Endothelial cell of umbilical vein (primary cell): ENCODE measurements around the gene ZNRF3. TPM values are rescaled to one million over a fixed set of nuclear protein-coding genes. Genes with fewer than 3 reads are reported as not detected.

Source experiments
- BruUV-seq: library from RNA; stranded (reverse); fragments of 400-500 nt; replicated peaks from 2 replicates; lab custom pipeline; 2021; lab: Mats Ljungman, UMichigan
- CTCF ChIA-PET: fragments of 300-600, 350-600 bp; sonication (Branson Sonifier 250); formaldehyde crosslinking; loops from one replicate; lab custom pipeline; 2021; ENCODE audit warnings: antibody characterized with exemption, inconsistent platforms; lab: Charles Lee
- POLR2A ChIA-PET: fragments of 300-600, 350-600 bp; sonication (Branson Sonifier 250); formaldehyde crosslinking; loops from one replicate; lab custom pipeline; 2021; ENCODE audit warnings: antibody characterized with exemption, inconsistent platforms; lab: Charles Lee
- DNase-seq: peaks from one replicate; pipeline ENCODE4 v3.0.0-alpha.2; 2011; ENCODE audit warnings: low read depth, low spot score
- FAIRE-seq: peaks from 2 replicates; lab custom pipeline; 2011; peaks lifted over from hg19 to GRCh38; lab: Jason Lieb, UNC
- H2AFZ ChIP-seq: 2 replicates; pipeline ENCODE4 v1.6.0; 2012; ENCODE audit warnings: low read depth, low read length, control low read depth, inconsistent platforms
- H3K27ac ChIP-seq: 2 replicates; pipeline ENCODE4 v1.5.1; 2011; ENCODE audit warnings: low read depth, mild to moderate bottlenecking, control low read depth, low read length, moderate library complexity; ENCODE audit not compliant: insufficient read depth
- H3K27me3 ChIP-seq, 2 experiments: 2 replicates each; pipeline versions ENCODE4 v1.6.0 to v1.6.1; 2011; ENCODE audit warnings: low read length in 2 of 2, mixed read lengths in 1 of 2; ENCODE audit not compliant: control insufficient read depth in 2 of 2, insufficient read depth in 2 of 2
- H3K36me3 ChIP-seq, 2 experiments: 2 replicates in 1 of 2; 3 replicates in 1 of 2; pipeline ENCODE4 v1.5.1; 2011; ENCODE audit warnings: low read length in 2 of 2, mild to moderate bottlenecking in 1 of 2, moderate library complexity in 1 of 2; ENCODE audit not compliant: control insufficient read depth in 2 of 2, insufficient read depth in 2 of 2; ENCODE audit errors: extremely low read depth in 1 of 2
- H3K4me1 ChIP-seq: 3 replicates; pipeline ENCODE4 v1.5.1; 2011; ENCODE audit warnings: mild to moderate bottlenecking, low read length; ENCODE audit not compliant: control insufficient read depth, insufficient read depth; ENCODE audit errors: extremely low read depth
- H3K4me2 ChIP-seq: 2 replicates; pipeline ENCODE4 v1.6.1; 2011; ENCODE audit warnings: low read length, control low read depth, mixed read lengths; ENCODE audit not compliant: insufficient read depth
- H3K4me3 ChIP-seq, 3 experiments: fragments of 200-600 bp in 1 of 3; sonication (generic), shearing (Covaris generic) in 1 of 3; replicated peaks in 1 of 3; 2 replicates each; pipeline ENCODE4 v1.5.1; 2011 to 2016; ENCODE audit warnings: control low read depth in 3 of 3, low read length in 3 of 3, mild to moderate bottlenecking in 2 of 3, inconsistent platforms in 1 of 3, low read depth in 1 of 3, moderate library complexity in 1 of 3; ENCODE audit not compliant: insufficient read depth in 1 of 3
- H3K79me2 ChIP-seq: 2 replicates; pipeline ENCODE4 v1.6.0; 2012; ENCODE audit warnings: low read length, inconsistent platforms; ENCODE audit not compliant: control insufficient read depth, insufficient read depth
- H3K9ac ChIP-seq: replicated peaks from 2 replicates; pipeline ENCODE3; 2011; ENCODE audit warnings: low read length, control low read depth; ENCODE audit not compliant: insufficient read depth; ENCODE audit errors: extremely low read depth
- H3K9me1 ChIP-seq: replicated peaks from 3 replicates; pipeline ENCODE4 v1.6.0; 2011; ENCODE audit warnings: mild to moderate bottlenecking, low read length; ENCODE audit not compliant: control insufficient read depth, insufficient read depth; ENCODE audit errors: extremely low read depth
- H3K9me3 ChIP-seq: replicated peaks from 2 replicates; pipeline ENCODE4 v1.5.1; 2012; ENCODE audit warnings: low read length, inconsistent platforms; ENCODE audit not compliant: control insufficient read depth, insufficient read depth
- H4K20me1 ChIP-seq: replicated peaks from 2 replicates; pipeline ENCODE3; 2011; ENCODE audit warnings: mild to moderate bottlenecking, low read length; ENCODE audit not compliant: control insufficient read depth, insufficient read depth; ENCODE audit errors: extremely low read depth
- EZH2 ChIP-seq: IDR thresholded peaks from 2 replicates; pipeline ENCODE4 v1.6.1; 2012; ENCODE audit warnings: borderline replicate concordance, low read depth, mild to moderate bottlenecking, moderate library complexity, low read length, inconsistent platforms; ENCODE audit not compliant: severe bottlenecking
- FOS ChIP-seq: IDR thresholded peaks from 2 replicates; pipeline ENCODE4 v1.6.1; 2011; ENCODE audit warnings: mild to moderate bottlenecking, low read length, moderate library complexity, borderline replicate concordance; ENCODE audit not compliant: insufficient read depth
- GATA2 ChIP-seq: IDR thresholded peaks from 2 replicates; pipeline ENCODE4 v1.7.0; 2011; ENCODE audit warnings: low read depth, mild to moderate bottlenecking, moderate library complexity, mixed read lengths, low read length; ENCODE audit not compliant: insufficient read length, insufficient read depth
- JUN ChIP-seq: IDR thresholded peaks from 2 replicates; pipeline ENCODE4 v1.6.1; 2011; ENCODE audit warnings: borderline replicate concordance, low read depth; ENCODE audit not compliant: insufficient read length, insufficient read depth
- MYC ChIP-seq: IDR thresholded peaks from one replicate; pipeline ENCODE4 v1.6.1; 2011; ENCODE audit warnings: mild to moderate bottlenecking, low read depth, low read length
- POLR2A ChIP-seq: IDR thresholded peaks from 2 replicates; pipeline ENCODE4 v1.6.1; 2012; ENCODE audit warnings: low read depth, mild to moderate bottlenecking, control low read depth, low read length
- POLR2AphosphoS5 ChIP-seq: IDR thresholded peaks from 2 replicates; pipeline ENCODE4 v1.6.1; 2012; ENCODE audit warnings: low read depth, mild to moderate bottlenecking, control low read depth, low read length, moderate library complexity; ENCODE audit not compliant: insufficient read depth
- dilution Hi-C: fragments of 300-500 bp; cut with MboI; formaldehyde crosslinking; loops from one replicate; pipeline ENCODE4 v1.15.0; 2019; ENCODE audit warnings: low sequenced_read_pairs; ENCODE audit not compliant: extremely low pct_ligation_motif_present
- intact Hi-C: fragments of 100-400 bp; cut with micrococcal nuclease; formaldehyde crosslinking; loops from one replicate; pipeline ENCODE4 v1.10.0; 2022
- polyA plus RNA-seq, 4 experiments: library from polyadenylated mRNA; depleted of rRNA in 3 of 4; stranded (reverse) in 3 of 4; unstranded in 1 of 4; fragments of >200 nt; gene quantifications; 2 replicates each; pipeline versions ENCODE4 v1.2.1 to v1.2.3, GENCODE V29; 2011 to 2012; ENCODE audit warnings: missing spikeins in 1 of 4
- total RNA-seq: library from RNA; stranded (reverse); gene quantifications from 2 replicates; pipeline ENCODE4 v1.2.3, GENCODE V29; 2021
- TF ChIP-seq, protein P1 (sequence below), 2 donors: IDR thresholded peaks; 1 replicate in 1 of 2; 2 replicates in 1 of 2; pipeline ENCODE4 v1.5.1; 2011; ENCODE audit warnings: low read length in 2 of 2, mild to moderate bottlenecking in 2 of 2, moderate library complexity in 2 of 2, control low read depth in 1 of 2, inconsistent platforms in 1 of 2, low read depth in 1 of 2; ENCODE audit not compliant: insufficient read depth in 1 of 2; ENCODE audit errors: extremely low read depth in 1 of 2
- TF ChIP-seq, protein P2 (sequence below): IDR thresholded peaks from 2 replicates; pipeline ENCODE4 v1.6.1; 2011; ENCODE audit not compliant: insufficient read depth, insufficient read length

ZNRF3 gene
- total and polyA plus RNA-seq, 2 donors (not counting 3 experiments of a cell fraction or from before 2014, with no cell fraction given) = 2.7 to 5.2 TPM

DNA sequence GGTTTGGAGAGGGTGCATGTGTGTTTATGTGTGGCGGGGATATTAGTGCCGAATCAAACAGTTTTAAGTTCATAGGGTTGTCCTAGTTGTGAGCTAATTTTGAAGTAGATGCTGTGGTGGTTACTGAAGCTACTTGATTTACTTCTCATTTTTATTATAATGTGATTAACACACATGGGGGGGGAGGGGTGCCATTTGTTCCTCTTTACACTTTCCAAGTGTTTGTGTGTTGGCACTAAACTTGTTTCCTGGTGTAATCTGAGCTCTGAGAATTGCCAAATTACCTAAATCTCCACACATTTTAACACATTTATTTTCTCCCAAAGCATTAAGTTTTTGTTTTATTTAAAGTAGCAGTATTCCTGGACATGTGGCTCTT, 60.1 kb downstream of the ZNRF3 start:
- DNase-seq = no peak
- CTCF ChIA-PET = no interaction called here
- intact Hi-C loops = no loop called here
- POLR2A ChIA-PET = no interaction called here
- Histone ChIP-seq H4K20me1 (no peaks in the 10 kb centered on the region), H3K27me3 (no peaks in the 10 kb centered on the region), H3K4me2 (no peak overlapping the region), H3K9me1 (no peaks in the 10 kb centered on the region), H3K36me3 (no peaks in the 10 kb centered on the region), H3K79me2 (peaks cover 2% of the 10 kb centered on the region), H3K9ac (no peak overlapping the region), H3K4me1 (peaks cover 2% of the 10 kb centered on the region), H2AFZ (no peak overlapping the region), H3K4me3 (no peak overlapping the region), H3K27ac (no peak overlapping the region), H3K9me3 (no peaks in the 10 kb centered on the region)
- no peak for FAIRE-seq
- dilution Hi-C loops = no loop called here
- TF ChIP-seq JUN = no peak
- TF ChIP-seq FOS = no peak
- TF ChIP-seq POLR2AphosphoS5 = no peak
- no peak for TF ChIP-seq EZH2
- TF ChIP-seq MYC = no peak
- no peak for TF ChIP-seq GATA2
- TF ChIP-seq, protein P1, sequence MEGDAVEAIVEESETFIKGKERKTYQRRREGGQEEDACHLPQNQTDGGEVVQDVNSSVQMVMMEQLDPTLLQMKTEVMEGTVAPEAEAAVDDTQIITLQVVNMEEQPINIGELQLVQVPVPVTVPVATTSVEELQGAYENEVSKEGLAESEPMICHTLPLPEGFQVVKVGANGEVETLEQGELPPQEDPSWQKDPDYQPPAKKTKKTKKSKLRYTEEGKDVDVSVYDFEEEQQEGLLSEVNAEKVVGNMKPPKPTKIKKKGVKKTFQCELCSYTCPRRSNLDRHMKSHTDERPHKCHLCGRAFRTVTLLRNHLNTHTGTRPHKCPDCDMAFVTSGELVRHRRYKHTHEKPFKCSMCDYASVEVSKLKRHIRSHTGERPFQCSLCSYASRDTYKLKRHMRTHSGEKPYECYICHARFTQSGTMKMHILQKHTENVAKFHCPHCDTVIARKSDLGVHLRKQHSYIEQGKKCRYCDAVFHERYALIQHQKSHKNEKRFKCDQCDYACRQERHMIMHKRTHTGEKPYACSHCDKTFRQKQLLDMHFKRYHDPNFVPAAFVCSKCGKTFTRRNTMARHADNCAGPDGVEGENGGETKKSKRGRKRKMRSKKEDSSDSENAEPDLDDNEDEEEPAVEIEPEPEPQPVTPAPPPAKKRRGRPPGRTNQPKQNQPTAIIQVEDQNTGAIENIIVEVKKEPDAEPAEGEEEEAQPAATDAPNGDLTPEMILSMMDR (IDR thresholded peaks at IDR 0.05; ENCODE audit: extremely low read depth in 1 of 2, insufficient read depth in 1 of 2, low read depth in 1 of 2, low read length in 2 of 2) = no peak
- TF ChIP-seq, protein P2, sequence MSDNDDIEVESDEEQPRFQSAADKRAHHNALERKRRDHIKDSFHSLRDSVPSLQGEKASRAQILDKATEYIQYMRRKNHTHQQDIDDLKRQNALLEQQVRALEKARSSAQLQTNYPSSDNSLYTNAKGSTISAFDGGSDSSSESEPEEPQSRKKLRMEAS = no peak
- no peak for TF ChIP-seq POLR2A
- BruUV-seq = no TSS peak
